OCI-LY1 (cell line): Measurements from ENCODE around the gene PER1.

Experiments used
- CTCF ChIP-seq: fragments of 200-600 bp; sonication (generic), shearing (Covaris generic); IDR thresholded peaks from 2 replicates; pipeline ENCODE4 v1.5.1; 2017; ENCODE audit warnings: mild to moderate bottlenecking, antibody characterized with exemption, low read length, moderate library complexity, mixed read lengths
- EZH2 ChIP-seq: fragments of 200-600 bp; sonication (generic), shearing (Covaris generic); IDR thresholded peaks from 2 replicates; pipeline ENCODE4 v1.8.0; 2017; ENCODE audit warnings: borderline replicate concordance, mixed run types, mild to moderate bottlenecking, antibody characterized with exemption, low read length, moderate library complexity, mixed read lengths

GRCh38 chr17:8192070-8192815 lies 40.0 kb upstream of the PER1 start:
- no peak for TF ChIP-seq CTCF
- TF ChIP-seq EZH2: no peak
